ENCODE results near the gene NME7. TPM values are rescaled to one million over a fixed set of nuclear protein-coding genes. Genes with fewer than 3 reads are reported as not detected.

NME7 gene
- polyA plus RNA-seq, 4 donors = 2.2 to 18.8 (median 8.8) TPM

DNA sequence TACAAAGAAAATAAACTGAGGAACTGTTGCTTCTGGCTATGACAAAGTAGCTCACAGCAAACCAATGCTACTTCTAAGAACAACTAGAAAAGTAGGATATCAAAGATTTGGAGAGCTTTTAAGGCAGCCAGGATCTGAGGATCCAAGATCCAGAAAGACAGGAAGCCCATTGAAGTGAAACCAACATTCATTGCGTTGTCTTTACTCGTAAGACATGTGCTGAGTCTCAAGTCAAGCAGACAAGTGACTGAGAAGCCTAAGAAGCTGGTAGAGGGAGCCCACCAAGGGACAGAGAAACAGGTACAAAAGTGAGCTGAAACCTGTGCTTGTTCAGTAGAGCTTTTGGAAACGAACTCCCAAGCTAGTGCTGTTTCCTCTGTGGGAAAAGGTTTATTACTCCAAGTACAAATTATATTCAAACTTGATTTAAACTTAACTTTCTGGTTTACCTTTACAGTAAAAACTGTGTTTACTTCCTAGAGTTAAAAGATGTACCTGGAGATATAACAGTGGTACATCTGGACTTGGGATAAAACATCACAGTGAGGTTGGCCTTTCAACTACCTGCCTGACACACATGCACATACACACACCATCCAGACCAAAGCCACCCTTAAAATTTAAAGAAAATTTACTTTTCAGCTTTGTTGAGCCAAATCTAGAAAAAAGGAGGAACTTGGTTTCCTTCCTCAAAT lies 41.2 kb downstream of the NME7 start:
- Histone ChIP-seq H3K4me3 (ENCODE audit: low read depth in 1 of 3, low read length in 3 of 3) (no peak overlapping the region), H3K36me3 (ENCODE audit: control insufficient read depth in 3 of 3, insufficient read depth in 2 of 3, low read depth in 1 of 3, low read length in 3 of 3) (no peaks in the 10 kb centered on the region), H3K4me1 (ENCODE audit: control insufficient read depth in 3 of 3, insufficient read depth in 2 of 3, low read depth in 1 of 3, low read length in 2 of 3) (peaks cover 0 to 3% (median 0%) of the 10 kb centered on the region in 3 donors), H3K27ac (ENCODE audit: low read depth in 1 of 3, low read length in 2 of 3) (no peak overlapping the region), H3K9me3 (ENCODE audit: control insufficient read depth in 2 of 2, insufficient read depth in 1 of 2, low read depth in 1 of 2, low read length in 1 of 2) (no peaks in the 10 kb centered on the region), H3K27me3 (ENCODE audit: control insufficient read depth in 3 of 3, insufficient read depth in 3 of 3, low read length in 3 of 3) (no peaks in the 10 kb centered on the region)
- WGBS, 3 donors = 71 to 88% (median 88%) methylated on average over 3 of the region's 3 CpGs
- no peak for DNase-seq
- FAIRE-seq = no peak

DNA sequence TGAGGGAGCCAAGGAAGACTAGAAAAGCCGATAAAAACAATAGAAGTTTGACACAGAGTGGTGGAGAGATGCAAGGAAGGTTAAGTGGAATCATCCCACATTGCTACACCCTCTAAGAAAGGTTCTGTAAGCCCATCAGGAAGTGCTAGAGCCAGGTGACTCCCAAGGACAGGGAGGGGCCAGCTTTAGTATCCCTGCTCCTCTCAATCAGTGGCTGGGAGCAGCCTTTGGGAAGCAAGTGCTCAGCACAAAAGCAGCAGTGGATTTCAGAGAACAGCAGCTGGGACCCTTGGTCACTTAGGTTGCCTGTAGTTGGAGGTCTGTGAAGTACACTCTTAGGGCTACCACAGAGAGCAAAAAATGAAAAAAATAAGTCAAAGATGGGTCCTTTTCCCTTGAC lies 42.5 kb downstream of the NME7 start:
- FAIRE-seq (no peak), DNase-seq (no peak)
- Histone ChIP-seq H3K9me3 (ENCODE audit: control insufficient read depth in 2 of 2, insufficient read depth in 1 of 2, low read depth in 1 of 2, low read length in 1 of 2) (no peaks in the 10 kb centered on the region), H3K4me1 (ENCODE audit: control insufficient read depth in 3 of 3, insufficient read depth in 2 of 3, low read depth in 1 of 3, low read length in 2 of 3) (peaks cover 0 to 3% (median 0%) of the 10 kb centered on the region in 3 donors), H3K4me3 (ENCODE audit: low read depth in 1 of 3, low read length in 3 of 3) (no peak overlapping the region), H3K27ac (ENCODE audit: low read depth in 1 of 3, low read length in 2 of 3) (no peak overlapping the region), H3K36me3 (ENCODE audit: control insufficient read depth in 3 of 3, insufficient read depth in 2 of 3, low read depth in 1 of 3, low read length in 3 of 3) (peaks cover 0 to 2% (median 0%) of the 10 kb centered on the region in 3 donors), H3K27me3 (ENCODE audit: control insufficient read depth in 3 of 3, insufficient read depth in 3 of 3, low read length in 3 of 3) (no peaks in the 10 kb centered on the region)
- WGBS, 3 donors = 89 to 100% (median 96%) methylated on average over 1 of the region's 1 CpG

DNA sequence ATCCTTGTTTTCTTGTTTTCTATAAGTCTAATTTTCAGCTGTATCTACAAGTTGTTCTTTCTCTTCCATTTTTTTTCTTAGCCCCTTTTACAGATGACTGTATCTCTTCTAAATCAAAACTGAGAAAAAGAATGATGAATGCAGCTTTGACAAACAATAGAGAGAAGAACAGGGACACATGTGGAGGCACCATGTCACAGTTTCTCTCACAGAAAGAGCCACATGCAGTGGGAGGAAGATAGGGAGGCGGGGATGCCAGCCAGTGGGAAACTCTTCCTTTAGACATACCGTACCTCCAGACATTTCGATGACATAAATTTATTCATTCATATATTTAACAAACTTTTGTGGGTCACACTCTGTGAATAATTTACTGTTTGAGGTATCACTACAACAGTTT lies 45.5 kb downstream of the NME7 start:
- FAIRE-seq = no peak
- Histone ChIP-seq H3K4me1 (ENCODE audit: control insufficient read depth in 3 of 3, insufficient read depth in 2 of 3, low read depth in 1 of 3, low read length in 2 of 3) (peaks cover 0 to 3% (median 0%) of the 10 kb centered on the region in 3 donors), H3K27ac (ENCODE audit: low read depth in 1 of 3, low read length in 2 of 3) (no peak overlapping the region), H3K4me3 (ENCODE audit: low read depth in 1 of 3, low read length in 3 of 3) (no peak overlapping the region), H3K9me3 (ENCODE audit: control insufficient read depth in 2 of 2, insufficient read depth in 1 of 2, low read depth in 1 of 2, low read length in 1 of 2) (no peaks in the 10 kb centered on the region), H3K36me3 (ENCODE audit: control insufficient read depth in 3 of 3, insufficient read depth in 2 of 3, low read depth in 1 of 3, low read length in 3 of 3) (peaks cover 0 to 2% (median 0%) of the 10 kb centered on the region in 3 donors), H3K27me3 (ENCODE audit: control insufficient read depth in 3 of 3, insufficient read depth in 3 of 3, low read length in 3 of 3) (no peaks in the 10 kb centered on the region)
- no peak for DNase-seq
- WGBS, 3 donors = 95 to 98% (median 98%) methylated on average over 3 of the region's 3 CpGs

DNA sequence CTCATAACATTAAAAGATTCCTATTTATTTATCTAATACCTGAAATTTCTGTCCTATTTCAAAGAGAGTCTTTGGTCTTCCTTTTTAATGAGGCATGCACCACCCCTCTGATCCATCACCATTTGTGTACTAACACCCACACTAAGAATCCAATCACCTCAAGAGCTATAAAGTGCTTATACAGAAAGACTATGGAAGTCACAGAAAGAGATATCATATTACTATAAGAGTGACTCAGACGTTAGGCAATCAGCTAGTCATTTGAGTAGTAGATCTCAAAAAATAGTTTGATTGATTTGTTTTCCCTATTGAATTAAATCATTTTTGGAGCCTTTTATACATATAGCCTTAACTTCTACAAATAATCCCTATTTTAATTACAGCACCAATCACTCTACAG lies 46.1 kb downstream of the NME7 start:
- no peak for DNase-seq
- H3K36me3 ChIP-seq (ENCODE audit: control insufficient read depth in 3 of 3, insufficient read depth in 2 of 3, low read depth in 1 of 3, low read length in 3 of 3) = peaks cover 0 to 2% (median 0%) of the 10 kb centered on the region in 3 donors
- 70 to 81% (median 78%) methylated on average over 1 of the region's 1 CpG for WGBS, 3 donors
- no peaks in the 10 kb centered on the region for H3K9me3 ChIP-seq (ENCODE audit: control insufficient read depth in 2 of 2, insufficient read depth in 1 of 2, low read depth in 1 of 2, low read length in 1 of 2)
- no peaks in the 10 kb centered on the region for H3K27me3 ChIP-seq (ENCODE audit: control insufficient read depth in 3 of 3, insufficient read depth in 3 of 3, low read length in 3 of 3)
- no peak overlapping the region for H3K4me3 ChIP-seq (ENCODE audit: low read depth in 1 of 3, low read length in 3 of 3)
- no peak overlapping the region for H3K27ac ChIP-seq (ENCODE audit: low read depth in 1 of 3, low read length in 2 of 3)
- H3K4me1 ChIP-seq (ENCODE audit: control insufficient read depth in 3 of 3, insufficient read depth in 2 of 3, low read depth in 1 of 3, low read length in 2 of 3) = peaks cover 0 to 3% (median 0%) of the 10 kb centered on the region in 3 donors
- peak; percentile 15 for FAIRE-seq

- 92 to 96% (median 95%) methylated on average over 3 of the region's 3 CpGs for WGBS, 3 donors
- no peaks in the 10 kb centered on the region for H3K27me3 ChIP-seq (ENCODE audit: control insufficient read depth in 3 of 3, insufficient read depth in 3 of 3, low read length in 3 of 3)
- DNase-seq = no peak
- FAIRE-seq = no peak
- H3K36me3 ChIP-seq (ENCODE audit: control insufficient read depth in 3 of 3, insufficient read depth in 2 of 3, low read depth in 1 of 3, low read length in 3 of 3) = peaks cover 0 to 2% (median 0%) of the 10 kb centered on the region in 3 donors
- H3K27ac ChIP-seq (ENCODE audit: low read depth in 1 of 3, low read length in 2 of 3) = no peak overlapping the region
- no peak overlapping the region for H3K4me3 ChIP-seq (ENCODE audit: low read depth in 1 of 3, low read length in 3 of 3)
- H3K4me1 ChIP-seq (ENCODE audit: control insufficient read depth in 3 of 3, insufficient read depth in 2 of 3, low read depth in 1 of 3, low read length in 2 of 3) = no peaks in the 10 kb centered on the region
- H3K9me3 ChIP-seq (ENCODE audit: control insufficient read depth in 2 of 2, insufficient read depth in 1 of 2, low read depth in 1 of 2, low read length in 1 of 2) = no peaks in the 10 kb centered on the region
Observed at GRCh38 chr1:169318536-169319244, 48.9 kb downstream of the NME7 start.

- no peak overlapping the region for H3K4me3 ChIP-seq (ENCODE audit: low read depth in 1 of 3, low read length in 3 of 3)
- no peak overlapping the region for H3K27ac ChIP-seq (ENCODE audit: low read depth in 1 of 3, low read length in 2 of 3)
- FAIRE-seq (no peak), DNase-seq (no peak)
- no peaks in the 10 kb centered on the region for H3K27me3 ChIP-seq (ENCODE audit: control insufficient read depth in 3 of 3, insufficient read depth in 3 of 3, low read length in 3 of 3)
- H3K9me3 ChIP-seq (ENCODE audit: control insufficient read depth in 2 of 2, insufficient read depth in 1 of 2, low read depth in 1 of 2, low read length in 1 of 2) = no peaks in the 10 kb centered on the region
- H3K4me1 ChIP-seq (ENCODE audit: control insufficient read depth in 3 of 3, insufficient read depth in 2 of 3, low read depth in 1 of 3, low read length in 2 of 3) = peaks cover 0 to 5% (median 0%) of the 10 kb centered on the region in 3 donors
- peaks cover 0 to 2% (median 0%) of the 10 kb centered on the region in 3 donors for H3K36me3 ChIP-seq (ENCODE audit: control insufficient read depth in 3 of 3, insufficient read depth in 2 of 3, low read depth in 1 of 3, low read length in 3 of 3)
Observed at GRCh38 chr1:169316556-169316955, 51.0 kb downstream of the NME7 start.

DNA sequence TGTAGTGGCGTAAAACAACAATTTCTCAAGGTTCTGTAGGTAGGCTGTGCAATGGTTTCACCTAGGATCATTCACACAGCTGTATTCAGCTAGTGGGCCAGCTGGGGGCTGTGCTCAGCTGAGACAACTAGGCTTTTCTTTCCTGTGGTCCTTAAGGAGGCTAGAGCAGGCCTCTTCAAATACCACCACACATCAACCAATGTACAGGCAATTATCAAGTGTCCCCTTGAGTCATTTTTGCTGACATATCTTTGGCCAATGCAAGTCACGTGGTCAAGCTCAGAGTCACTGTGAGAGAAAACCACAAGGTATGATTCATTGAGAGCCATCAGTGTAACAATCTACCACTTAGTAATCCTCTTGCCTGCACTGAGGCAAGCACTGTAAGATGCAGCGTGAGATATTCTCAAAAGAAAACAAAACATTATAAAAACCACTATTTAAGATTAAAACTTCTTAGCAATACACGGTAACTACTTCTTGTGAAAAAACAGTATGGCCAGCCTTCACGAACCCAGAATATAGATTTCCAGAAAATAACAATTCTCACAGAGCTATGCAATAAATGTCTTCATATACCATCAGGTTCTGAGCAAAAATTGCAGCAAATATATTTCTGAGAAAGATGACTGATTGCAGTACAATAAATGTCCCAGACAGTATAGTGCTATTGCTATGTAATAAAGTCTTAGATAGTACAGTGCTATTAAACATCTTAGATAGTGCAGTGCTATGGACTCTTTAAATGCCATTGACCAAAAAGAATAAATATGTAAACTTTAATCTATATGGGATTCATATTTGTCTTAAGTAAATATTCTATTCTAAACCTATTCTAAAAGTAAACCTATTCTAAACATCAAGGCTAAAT lies 55.3 kb downstream of the NME7 start:
- H3K4me1 ChIP-seq (ENCODE audit: control insufficient read depth in 3 of 3, insufficient read depth in 2 of 3, low read depth in 1 of 3, low read length in 2 of 3) = peaks cover 0 to 5% (median 2%) of the 10 kb centered on the region in 3 donors
- DNase-seq (peak; percentile 47 to 59), FAIRE-seq (no peak)
- peak overlapping the region in 1 of 3 donors; percentile 39 for H3K27ac ChIP-seq (ENCODE audit: low read depth in 1 of 3, low read length in 2 of 3)
- WGBS, 3 donors = 76 to 79% (median 79%) methylated on average over 5 of the region's 5 CpGs
- no peaks in the 10 kb centered on the region for H3K9me3 ChIP-seq (ENCODE audit: control insufficient read depth in 2 of 2, insufficient read depth in 1 of 2, low read depth in 1 of 2, low read length in 1 of 2)
- no peaks in the 10 kb centered on the region for H3K36me3 ChIP-seq (ENCODE audit: control insufficient read depth in 3 of 3, insufficient read depth in 2 of 3, low read depth in 1 of 3, low read length in 3 of 3)
- H3K4me3 ChIP-seq (ENCODE audit: low read depth in 1 of 3, low read length in 3 of 3) = no peak overlapping the region
- H3K27me3 ChIP-seq (ENCODE audit: control insufficient read depth in 3 of 3, insufficient read depth in 3 of 3, low read length in 3 of 3) = no peaks in the 10 kb centered on the region

Data from small intestine (tissue), 7 donors.